IMR-90 (cell line): ENCODE results near the gene HINT2.

Experiments
- POLR2A ChIP-seq: IDR thresholded peaks from 2 replicates; pipeline ENCODE4 v1.6.1; 2012; ENCODE audit warnings: mild to moderate bottlenecking, low read depth, low read length
- TF ChIP-seq, protein P1 (sequence below): conservative IDR thresholded peaks from 2 replicates; pipeline ENCODE4 v1.5.1; 2012; ENCODE audit warnings: mild to moderate bottlenecking, low read depth, low read length, improper control_type of control experiment

GRCh38 chr9:35835216-35835632 lies 20.4 kb upstream of the HINT2 start:
- TF ChIP-seq, protein P1, sequence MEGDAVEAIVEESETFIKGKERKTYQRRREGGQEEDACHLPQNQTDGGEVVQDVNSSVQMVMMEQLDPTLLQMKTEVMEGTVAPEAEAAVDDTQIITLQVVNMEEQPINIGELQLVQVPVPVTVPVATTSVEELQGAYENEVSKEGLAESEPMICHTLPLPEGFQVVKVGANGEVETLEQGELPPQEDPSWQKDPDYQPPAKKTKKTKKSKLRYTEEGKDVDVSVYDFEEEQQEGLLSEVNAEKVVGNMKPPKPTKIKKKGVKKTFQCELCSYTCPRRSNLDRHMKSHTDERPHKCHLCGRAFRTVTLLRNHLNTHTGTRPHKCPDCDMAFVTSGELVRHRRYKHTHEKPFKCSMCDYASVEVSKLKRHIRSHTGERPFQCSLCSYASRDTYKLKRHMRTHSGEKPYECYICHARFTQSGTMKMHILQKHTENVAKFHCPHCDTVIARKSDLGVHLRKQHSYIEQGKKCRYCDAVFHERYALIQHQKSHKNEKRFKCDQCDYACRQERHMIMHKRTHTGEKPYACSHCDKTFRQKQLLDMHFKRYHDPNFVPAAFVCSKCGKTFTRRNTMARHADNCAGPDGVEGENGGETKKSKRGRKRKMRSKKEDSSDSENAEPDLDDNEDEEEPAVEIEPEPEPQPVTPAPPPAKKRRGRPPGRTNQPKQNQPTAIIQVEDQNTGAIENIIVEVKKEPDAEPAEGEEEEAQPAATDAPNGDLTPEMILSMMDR: 0 out of 2 replicates have a peak, but pooled peaks have one; percentile 10
- no peak for TF ChIP-seq POLR2A
